C4-2B (cell line): ENCODE results near the gene ANO3.
"Not testable (repeated sequence)": the region's sequence is repeated elsewhere in the genome, so short reads cannot be mapped to it uniquely, and the experiment has no call there.

Experiments
- H3K27ac ChIP-seq: fragments of 450-650 bp; 2 replicates; pipeline ENCODE4 v1.5.1; 2017
- CTCF ChIP-seq: fragments of 450-650 bp; conservative IDR thresholded peaks from 2 replicates; pipeline ENCODE4 v1.5.1; 2017; ENCODE audit warnings: mild to moderate bottlenecking
- ZFX ChIP-seq: fragments of 450-650 bp; IDR thresholded peaks from 2 replicates; pipeline ENCODE4 v1.6.1; 2017

Gene ANO3

GRCh38 chr11:26593691-26594090 is 261.8 kb downstream of the ANO3 start:
- TF ChIP-seq ZFX (no peak), CTCF (no peak)
- H3K27ac ChIP-seq = no peak overlapping the region

- not testable (repeated sequence) for H3K27ac ChIP-seq
Observed at GRCh38 chr11:26595207-26595865, 263.4 kb downstream of the ANO3 start.

DNA sequence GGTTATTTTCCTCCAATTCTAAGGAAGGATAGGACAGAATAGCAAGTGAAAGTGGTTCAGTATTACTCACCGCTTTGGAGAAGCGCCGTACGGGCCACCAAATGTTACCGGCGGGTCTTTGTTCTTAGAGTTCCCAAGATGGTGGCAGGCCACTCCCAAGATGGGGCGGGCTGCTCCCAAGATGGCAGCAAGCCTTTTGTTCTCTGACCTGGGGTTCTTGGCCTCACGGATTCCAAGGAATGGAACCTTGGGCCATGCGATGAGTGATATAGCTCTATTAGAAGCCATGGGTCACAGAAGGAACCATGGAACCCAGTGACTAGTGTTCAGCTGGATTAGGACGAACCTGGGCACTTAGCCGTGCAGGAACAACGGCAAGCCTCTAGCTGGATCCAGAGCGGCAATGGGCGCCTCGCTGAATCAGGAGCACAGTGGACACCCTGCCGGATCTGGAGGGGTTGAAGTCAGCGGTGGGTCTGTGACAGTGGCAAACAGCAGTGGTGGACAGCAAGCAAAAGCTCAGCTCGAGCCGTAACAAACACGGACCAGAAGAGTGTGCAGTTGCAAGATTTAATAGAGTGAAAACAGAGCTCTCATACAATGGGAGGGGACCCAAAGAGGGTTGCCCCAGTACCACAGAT is 265.2 kb downstream of the ANO3 start:
- H3K27ac ChIP-seq = not testable (repeated sequence)

- TF ChIP-seq CTCF = no peak
- TF ChIP-seq ZFX = no peak
- H3K27ac ChIP-seq = no peak overlapping the region
Observed at GRCh38 chr11:26597899-26598298, 266.0 kb downstream of the ANO3 start.

DNA sequence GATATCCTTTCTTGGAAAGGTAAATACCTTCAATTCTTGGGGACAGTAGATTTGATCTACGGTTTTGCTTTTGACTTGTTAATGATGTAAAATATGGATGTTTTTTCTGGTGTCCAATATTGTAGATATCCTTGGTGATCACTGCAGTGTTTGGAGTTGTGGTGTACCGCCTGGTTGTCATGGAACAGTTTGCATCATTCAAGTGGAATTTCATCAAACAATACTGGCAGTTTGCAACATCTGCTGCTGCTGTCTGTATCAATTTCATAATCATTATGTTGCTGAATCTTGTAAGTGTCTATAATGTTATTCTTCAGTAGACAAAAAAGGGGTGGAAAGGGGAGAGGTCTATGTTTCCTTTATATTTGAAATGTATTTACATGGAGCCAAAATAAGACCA is 267.5 kb downstream of the ANO3 start:
- H3K27ac ChIP-seq = no peak overlapping the region
- TF ChIP-seq ZFX = no peak
- no peak for TF ChIP-seq CTCF

DNA sequence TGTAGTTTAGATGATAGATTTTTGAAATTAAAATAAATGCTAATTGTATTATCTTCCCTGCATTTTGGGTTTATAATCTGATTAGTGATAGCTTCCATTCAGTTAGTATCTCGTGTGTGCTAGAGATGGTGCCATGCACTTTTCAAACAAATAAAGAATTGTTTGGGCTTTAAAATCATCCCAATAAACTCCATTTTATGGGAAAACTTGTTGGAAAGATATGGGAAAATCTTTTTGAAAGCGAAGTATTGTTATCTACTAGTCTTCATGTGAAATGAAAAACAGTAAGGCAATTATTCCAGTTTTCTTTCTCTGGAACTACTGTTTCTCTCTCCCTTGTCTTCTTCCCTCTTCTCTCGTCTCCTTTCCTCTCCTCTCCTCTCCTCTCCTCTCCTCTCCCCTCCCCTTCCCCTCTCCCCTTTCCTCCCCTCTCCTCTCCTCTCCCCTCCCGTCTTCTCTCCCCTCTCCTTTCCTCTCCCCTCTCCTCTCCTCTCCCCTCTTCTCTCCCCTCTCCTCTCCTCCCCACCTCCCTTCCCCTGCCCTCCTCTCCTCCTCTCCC is 268.0 kb downstream of the ANO3 start:
- TF ChIP-seq CTCF (no peak), ZFX (no peak)
- no peak overlapping the region for H3K27ac ChIP-seq

- H3K27ac ChIP-seq = no peak overlapping the region
- TF ChIP-seq CTCF (no peak), ZFX (no peak)
Observed at GRCh38 chr11:26607725-26608506, 276.0 kb downstream of the ANO3 start.

- TF ChIP-seq CTCF (no peak), ZFX (no peak)
- no peak overlapping the region for H3K27ac ChIP-seq
Observed at GRCh38 chr11:26608507-26609146, 276.7 kb downstream of the ANO3 start.
